Stimulated activated CD4-positive, alpha-beta T cell treated with anti-CD3 and anti-CD28 coated beads, Interleukin-1b, Interleukin-23, amount 100 ng/mL, for 1 hour (primary cell): ENCODE data around the gene RGS5.
"Not testable (repeated sequence)": the region's sequence is repeated elsewhere in the genome, so short reads cannot be mapped to it uniquely, and the experiment has no call there.

Experiments
- DNase-seq, 2 donors: peaks; one replicate each; pipeline ENCODE4 v3.0.0-alpha.2; 2020; ENCODE audit warnings: low read depth in 2 of 2

The RGS5 gene

GRCh38 chr1:163202833-163203451 lies at the start of gene RGS5:
Gene RGS5 (minus strand): TSS chr1:163202916. CDS start chr1:163202835, 81 bp downstream.
- DNase-seq, result no peak

GRCh38 chr1:163250382-163250974 lies 47.8 kb upstream of the RGS5 start:
- DNase-seq, result no peak

GRCh38 chr1:163248064-163248463 lies 45.3 kb upstream of the RGS5 start:
- DNase-seq, result no peak

GRCh38 chr1:163244648-163245047 lies 41.9 kb upstream of the RGS5 start:
- DNase-seq, result not testable (repeated sequence)

GRCh38 chr1:163241746-163242145 lies 39.0 kb upstream of the RGS5 start:
- DNase-seq, result no peak

- DNase-seq, result no peak
Observed at GRCh38 chr1:163240705-163241104, 38.0 kb upstream of the RGS5 start.

GRCh38 chr1:163233643-163234042 lies 30.9 kb upstream of the RGS5 start:
- not testable (repeated sequence) for DNase-seq

- no peak for DNase-seq
Observed at GRCh38 chr1:163231385-163231784, 28.7 kb upstream of the RGS5 start.

- no peak for DNase-seq
Observed at GRCh38 chr1:163230827-163231226, 28.1 kb upstream of the RGS5 start.

GRCh38 chr1:163228271-163228670 lies 25.6 kb upstream of the RGS5 start:
- DNase-seq, result not testable (repeated sequence)

- DNase-seq, result no peak
Observed at GRCh38 chr1:163227126-163227525, 24.4 kb upstream of the RGS5 start.

- DNase-seq, result no peak
Observed at GRCh38 chr1:163213626-163214025, 10.9 kb upstream of the RGS5 start.

GRCh38 chr1:163211667-163212066 lies 9.0 kb upstream of the RGS5 start:
- DNase-seq, result no peak

GRCh38 chr1:163205513-163205912 lies 2.8 kb upstream of the RGS5 start:
- DNase-seq, result no peak

GRCh38 chr1:163203561-163203960 lies 845 bp upstream of the RGS5 start:
- no peak for DNase-seq

- DNase-seq, result no peak
Observed at GRCh38 chr1:163201906-163202305, 810 bp downstream of the RGS5 start.

GRCh38 chr1:163197022-163197421 lies 5.7 kb downstream of the RGS5 start:
- no peak for DNase-seq

- DNase-seq, result no peak
Observed at GRCh38 chr1:163196449-163196787, 6.3 kb downstream of the RGS5 start.

GRCh38 chr1:163195728-163196448 lies 6.8 kb downstream of the RGS5 start:
- DNase-seq, result no peak

GRCh38 chr1:163191301-163191700 lies 11.4 kb downstream of the RGS5 start:
- DNase-seq, result no peak

GRCh38 chr1:163188947-163189346 lies 13.8 kb downstream of the RGS5 start:
- no peak for DNase-seq

GRCh38 chr1:163187849-163188248 lies 14.9 kb downstream of the RGS5 start:
- DNase-seq, result no peak

GRCh38 chr1:163186862-163187261 lies 15.9 kb downstream of the RGS5 start:
- no peak for DNase-seq
